Measurements from ENCODE around the gene GPR35.
A peak's percentile ranks its signal among the peaks of the same experiment; 100 is the strongest.

Gene GPR35, protein sequence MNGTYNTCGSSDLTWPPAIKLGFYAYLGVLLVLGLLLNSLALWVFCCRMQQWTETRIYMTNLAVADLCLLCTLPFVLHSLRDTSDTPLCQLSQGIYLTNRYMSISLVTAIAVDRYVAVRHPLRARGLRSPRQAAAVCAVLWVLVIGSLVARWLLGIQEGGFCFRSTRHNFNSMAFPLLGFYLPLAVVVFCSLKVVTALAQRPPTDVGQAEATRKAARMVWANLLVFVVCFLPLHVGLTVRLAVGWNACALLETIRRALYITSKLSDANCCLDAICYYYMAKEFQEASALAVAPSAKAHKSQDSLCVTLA

DNA sequence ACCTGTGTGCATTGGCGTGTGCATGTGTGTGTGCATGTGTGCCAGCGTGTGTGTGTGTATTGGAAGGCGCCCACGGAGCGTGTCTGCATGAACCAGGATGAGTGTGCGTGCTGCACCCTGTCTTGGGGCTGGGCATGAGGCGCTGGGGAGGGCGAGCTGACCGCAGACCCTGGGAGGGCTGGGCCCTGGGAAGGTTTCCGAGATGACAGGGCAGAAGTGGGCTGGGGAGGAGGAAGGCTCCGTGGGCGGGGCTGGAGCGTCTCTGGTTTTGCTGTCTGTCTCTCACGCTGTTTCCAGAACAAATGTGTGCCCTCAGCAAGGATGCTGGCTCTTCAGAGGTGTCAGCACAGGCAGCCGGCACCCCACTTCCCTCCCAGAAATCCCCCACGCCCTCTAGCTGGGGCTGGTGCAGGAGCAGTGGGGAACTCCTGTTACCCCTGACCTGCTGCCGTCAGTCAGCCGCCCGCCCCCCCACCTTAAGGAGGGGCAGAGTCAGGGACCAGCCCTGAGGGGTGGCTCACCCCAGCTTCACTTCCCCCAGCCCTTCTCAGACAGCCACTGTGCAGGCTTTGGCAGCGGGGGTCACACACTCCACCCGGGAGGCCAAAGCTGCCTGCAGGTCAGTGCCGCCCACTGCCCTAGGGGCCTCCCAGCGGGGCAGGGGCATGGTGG lies at the start of gene GPR35:
GPR35 (plus strand) TSS at position 531 of the 672 bp plus-strand sequence. CDS start 4,473 bp downstream, outside the sequence.
- no peak for DNase-seq

DNA sequence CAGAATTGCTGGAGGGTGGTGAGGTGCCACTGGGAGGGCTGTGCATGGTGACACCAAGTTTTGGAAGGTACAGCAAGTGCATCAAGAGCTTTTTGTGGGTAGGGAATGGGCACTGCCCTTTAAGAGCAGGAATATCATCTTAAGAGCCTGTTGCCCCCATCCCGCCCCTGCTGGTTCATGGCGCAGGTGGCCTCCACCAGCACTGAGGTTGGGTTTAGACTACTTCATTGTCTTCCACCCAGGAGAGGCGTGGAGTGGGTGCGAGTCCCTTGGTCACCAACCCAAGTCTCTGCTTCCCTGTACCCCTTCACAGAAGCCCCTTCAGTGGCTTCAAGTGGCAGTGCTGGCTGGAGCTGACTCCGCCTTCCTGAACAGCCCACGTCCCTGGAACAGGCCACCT lies 49.2 kb upstream of the GPR35 start:
- DNase-seq: no peak

DNA sequence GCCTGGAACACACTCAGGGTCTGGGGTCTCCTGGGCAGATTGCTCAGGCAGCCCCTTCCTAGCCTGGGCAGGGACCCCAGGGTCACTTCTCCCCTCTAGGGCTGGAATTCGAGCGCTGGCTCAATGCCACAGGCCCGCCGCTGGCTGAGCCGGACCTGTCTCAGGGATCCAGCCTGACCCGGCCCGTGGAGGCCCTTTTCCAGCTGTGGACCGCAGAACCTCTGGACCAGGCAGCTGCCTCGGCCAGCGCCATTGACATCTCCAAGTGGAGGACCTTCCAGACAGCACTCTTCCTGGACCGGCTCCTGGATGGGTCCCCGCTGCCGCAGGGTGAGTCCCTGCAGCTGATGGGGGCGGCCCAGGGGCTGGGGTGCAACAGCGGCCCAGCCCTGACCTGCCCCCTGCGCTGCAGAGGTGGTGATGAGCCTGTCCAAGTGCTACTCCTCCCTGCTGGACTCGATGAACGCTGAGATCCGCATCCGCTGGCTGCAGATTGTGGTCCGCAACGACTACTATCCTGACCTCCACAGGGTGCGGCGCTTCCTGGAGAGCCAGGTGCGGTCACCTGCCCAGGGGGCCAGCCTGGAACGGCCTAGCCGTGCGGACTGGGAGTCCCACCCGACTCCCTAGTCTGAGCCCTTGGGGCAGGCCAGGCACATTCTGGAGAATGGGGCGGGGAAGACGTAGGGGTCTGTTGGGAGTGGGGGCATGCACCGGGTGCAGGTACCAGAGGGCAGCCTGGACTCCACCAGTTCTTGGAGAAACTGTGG lies 48.7 kb upstream of the GPR35 start:
- DNase-seq: no peak

DNA sequence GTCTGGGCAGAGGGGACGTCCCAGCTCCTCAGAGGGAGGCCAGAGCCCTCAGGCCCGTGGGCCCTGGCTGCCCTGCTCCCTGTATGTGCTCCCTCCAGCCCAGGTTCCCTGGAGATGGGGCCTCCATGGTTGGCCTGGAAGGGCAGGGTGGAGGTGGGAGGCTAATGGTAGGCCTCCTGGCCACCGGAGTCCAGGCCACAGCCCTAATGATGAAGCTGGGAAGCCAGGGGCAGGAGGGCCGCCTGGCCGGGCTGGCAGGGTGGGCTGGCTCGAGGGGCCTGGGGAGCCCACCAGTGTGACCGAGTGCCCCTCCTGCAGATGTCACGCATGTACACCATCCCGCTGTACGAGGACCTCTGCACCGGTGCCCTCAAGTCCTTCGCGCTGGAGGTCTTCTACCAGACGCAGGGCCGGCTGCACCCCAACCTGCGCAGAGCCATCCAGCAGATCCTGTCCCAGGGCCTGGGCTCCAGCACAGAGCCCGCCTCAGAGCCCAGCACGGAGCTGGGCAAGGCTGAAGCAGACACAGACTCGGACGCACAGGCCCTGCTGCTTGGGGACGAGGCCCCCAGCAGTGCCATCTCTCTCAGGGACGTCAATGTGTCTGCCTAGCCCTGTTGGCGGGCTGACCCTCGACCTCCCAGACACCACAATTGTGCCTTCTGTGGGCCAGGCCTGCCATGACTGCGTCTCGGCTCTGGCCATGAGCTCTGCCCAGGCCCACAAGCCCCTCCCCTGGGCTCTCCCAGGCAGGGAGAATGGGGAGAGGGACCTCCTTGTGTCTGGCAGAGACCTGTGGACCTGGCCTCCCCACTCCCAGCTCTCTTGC lies 47.8 kb upstream of the GPR35 start:
- no peak for DNase-seq

DNA sequence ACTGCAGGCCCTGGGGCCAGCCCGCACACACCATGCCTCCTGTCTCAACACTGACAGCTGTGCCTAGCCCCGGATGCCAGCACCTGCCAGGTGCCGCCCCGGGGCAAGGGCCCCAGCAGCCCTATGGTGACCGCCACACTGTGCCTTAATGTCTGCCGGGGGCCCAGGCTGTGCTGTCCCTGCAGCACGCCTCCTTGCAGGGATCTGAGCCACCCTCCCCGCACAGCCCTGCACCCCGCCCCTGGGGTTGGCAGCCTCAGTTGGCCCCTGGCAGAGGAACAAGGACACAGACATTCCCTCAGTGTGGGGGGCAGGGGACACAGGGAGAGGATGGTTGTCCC lies 47.2 kb upstream of the GPR35 start:
- no peak for DNase-seq

DNA sequence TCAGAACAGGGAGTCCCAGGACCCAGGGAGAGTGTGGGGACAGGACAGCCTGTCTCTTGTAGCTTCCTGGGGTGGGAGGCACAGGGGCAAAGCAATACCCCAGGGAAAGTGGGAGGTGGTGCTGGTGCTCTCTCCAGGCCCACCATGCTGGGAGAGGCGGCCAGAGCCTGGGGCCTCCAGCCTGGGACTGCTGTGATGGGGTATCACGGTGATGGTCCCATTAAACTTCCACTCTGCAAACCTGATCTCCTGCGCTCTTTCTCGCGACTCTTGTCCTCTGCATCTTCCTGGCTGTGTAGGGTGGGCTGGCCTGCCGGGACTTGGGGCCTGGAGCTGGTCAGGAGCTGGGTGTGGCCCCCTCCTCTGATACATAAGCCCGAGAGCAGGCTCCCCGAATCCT lies 46.8 kb upstream of the GPR35 start:
- no peak for DNase-seq

DNA sequence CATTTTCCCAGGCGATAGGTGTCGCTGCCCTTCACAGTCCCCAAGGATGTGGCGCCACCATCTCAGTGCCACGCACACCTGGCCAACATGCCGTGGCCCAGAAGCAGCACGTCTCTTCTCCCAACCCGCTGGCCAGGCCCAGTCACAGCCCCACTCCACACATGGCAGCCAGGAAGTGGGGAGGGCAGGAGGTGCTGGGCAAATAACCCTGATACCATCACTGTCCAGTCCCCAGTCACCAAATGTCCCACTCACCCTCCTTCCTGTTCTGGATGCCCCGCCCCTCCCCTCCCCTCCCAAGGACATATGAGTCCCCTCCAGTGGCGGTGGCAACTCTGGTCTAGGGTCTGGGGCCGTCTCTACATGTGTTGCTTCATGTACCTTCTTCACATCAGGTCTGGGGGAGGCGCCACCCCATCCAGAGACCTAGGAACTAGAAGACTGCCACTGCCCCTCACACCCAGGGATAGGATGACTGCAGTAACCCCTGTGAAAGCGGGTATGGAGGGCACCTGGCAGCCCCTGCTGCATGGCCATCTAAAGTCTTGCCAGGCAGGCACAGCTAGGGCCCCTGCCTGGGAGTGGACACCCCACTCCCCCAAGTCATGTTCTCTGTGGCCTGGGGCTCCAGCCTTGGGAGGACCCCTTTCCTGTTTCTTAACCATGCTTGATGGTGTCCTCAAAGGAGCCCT lies 46.1 kb upstream of the GPR35 start:
- no peak for DNase-seq

DNA sequence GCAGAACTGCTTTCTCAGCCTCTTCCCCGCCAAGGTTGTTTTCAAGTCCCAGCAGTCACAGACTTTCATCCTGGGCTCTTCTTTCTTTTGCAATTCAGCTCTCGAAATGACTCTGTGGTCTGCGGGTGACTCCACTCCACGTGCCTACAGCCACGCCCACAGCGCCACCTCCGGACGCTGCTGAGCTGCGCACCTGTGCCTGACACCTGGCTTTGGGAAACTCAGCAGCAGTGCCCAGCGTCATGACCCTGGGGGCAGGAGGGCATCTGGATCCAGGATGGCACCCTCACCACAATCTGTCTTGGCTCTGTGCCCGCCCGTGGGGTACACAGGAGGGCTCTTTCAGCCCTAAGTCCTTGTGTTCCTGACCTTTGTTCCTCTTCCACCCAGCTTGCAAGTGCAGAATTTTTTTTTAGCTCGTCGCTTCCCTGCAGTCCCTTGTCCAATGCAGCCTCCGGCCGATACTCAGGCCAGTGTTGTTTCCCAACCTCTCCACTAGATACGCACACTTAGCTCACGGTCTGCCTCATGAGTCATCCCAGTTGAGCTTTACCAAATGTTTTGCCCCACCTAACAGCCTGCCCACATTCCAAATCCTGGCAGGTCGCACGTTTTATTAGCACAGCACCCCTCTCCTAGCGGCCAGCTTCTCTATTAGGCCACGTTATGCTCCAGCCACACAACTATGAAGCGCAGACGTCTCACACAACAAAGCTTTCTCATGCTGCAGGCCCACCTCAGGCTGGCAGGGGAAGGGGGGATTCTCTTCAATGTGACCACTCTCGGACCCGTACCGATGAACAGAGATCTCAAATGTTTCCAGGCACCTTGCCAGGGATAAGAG lies 45.3 kb upstream of the GPR35 start:
- peak; percentile 5 for DNase-seq

DNA sequence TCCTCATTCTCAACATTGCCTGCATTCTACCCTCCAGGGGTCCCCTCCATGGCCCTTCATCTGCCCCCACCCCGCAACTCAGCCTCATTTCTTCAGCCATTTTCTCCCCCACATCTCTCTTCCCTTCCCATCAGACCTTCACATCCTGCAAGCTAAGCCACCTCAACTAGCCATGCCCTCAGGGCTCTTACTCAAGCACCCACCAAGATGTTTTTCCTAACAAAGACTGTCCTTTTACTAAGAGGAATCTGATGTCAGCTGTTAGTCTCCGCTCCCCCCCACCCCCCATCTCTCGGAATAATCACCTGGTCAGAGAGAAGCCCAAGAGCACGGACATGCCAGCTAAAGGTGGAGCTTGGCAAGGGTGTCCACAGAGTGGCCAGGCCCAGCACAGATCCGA lies 43.5 kb upstream of the GPR35 start:
- DNase-seq: no peak

DNA sequence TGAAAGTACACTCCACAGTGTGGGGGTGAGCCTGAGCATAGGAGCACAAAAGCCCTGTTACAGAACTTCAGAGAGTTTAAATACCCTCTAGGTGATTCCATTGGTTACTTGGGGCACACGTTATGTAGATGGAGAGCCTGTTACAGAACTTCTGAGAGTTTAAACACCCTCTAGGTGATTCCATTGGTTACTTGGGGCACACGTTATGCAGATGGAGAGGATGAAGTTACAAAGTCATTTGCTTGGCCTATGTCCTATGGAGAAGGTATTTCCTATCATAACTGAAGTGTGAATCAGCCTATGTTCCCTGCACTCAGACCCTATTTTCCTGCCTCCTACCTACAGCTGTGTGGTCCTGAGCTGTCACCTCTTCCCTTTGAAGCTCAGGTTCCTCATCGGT lies 42.5 kb upstream of the GPR35 start:
- DNase-seq: no peak

DNA sequence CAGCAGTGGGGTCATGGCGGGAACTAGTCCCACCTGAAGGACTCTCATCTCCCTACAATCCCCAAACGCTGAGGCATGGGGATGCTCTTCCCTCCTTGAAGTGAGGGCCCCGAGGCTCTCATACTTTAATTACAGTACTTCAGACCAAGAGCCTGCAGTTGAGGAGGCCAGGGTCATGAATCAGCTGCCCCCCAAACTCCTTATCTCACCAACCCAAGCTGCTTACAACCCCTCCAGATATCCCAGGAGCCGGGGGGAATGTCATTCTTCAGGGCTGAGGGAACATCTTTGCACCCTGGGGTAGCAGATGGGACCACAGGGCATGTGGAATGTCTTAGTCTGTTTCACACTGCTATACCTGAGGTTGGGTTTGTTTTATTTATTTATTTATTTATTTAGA lies 41.5 kb upstream of the GPR35 start:
- no peak for DNase-seq

DNA sequence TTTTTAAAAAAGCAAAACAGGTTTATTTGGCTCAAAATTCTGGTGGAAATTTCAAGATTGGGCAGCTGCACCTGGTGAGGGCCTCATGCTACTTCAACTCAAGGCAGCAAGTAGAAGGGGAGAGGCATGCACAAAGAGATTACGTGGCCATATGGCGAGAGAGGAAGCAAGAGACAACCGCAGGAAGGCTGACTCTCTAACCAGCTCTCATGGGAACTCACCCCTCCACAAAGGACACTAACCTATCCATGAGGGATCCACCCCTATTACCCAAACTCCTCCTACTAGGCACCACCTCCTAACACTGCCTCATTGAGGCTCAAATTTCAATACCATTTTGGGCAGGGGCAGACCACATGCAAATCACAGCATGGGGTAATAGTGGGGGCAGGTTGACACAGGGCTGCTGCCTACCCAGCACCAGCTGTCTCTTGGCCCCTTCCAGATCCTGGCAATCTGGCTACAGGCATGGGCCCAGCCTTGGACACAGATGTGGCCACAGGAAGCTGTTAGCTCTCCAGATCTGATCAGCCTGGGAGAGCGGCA lies 40.7 kb upstream of the GPR35 start:
- DNase-seq: no peak

DNA sequence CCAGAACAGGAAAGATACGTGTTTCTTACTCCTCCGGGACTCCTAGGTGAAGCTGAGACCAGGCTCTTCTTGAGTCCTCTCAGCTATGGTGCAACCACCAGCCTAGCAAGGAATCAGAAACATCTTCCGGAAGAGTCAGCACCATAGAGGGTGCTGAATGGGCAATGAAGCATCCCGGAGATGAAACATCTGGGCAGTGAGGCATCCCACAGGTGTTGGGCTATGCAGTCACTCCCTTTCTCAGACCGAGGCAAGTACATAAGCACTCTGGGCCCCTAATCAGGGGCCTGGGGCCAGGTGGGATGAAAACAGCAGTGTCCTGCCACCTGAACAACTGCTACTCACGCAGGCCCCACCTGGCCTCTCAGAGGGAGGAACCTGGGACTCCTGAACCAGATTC lies 40.2 kb upstream of the GPR35 start:
- no peak for DNase-seq

DNA sequence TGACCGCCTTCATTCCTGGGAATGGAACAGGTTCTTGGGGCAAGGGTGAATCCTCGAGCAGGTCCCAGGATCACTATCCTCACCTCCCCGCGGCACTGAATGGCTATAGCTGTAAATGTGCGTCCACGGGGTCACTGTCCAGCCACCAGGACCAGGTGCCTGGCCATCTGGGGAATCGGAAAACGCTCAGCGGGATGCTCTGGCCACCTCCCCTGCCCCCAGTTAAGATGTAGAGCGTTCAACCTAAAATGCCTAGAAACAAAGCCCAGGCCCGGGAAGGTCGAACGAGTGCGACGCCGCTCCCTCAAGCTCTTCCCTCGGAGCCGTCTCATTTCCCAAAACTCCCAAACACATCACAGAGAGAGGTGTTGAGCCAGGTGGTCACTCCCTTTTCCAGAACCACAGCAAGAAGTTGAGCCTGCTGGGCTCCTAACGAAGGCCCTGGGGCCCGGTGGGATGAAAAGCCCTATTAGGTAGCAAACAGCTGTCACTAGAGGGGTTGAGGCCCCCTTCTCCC lies 39.5 kb upstream of the GPR35 start:
- no peak for DNase-seq

DNA sequence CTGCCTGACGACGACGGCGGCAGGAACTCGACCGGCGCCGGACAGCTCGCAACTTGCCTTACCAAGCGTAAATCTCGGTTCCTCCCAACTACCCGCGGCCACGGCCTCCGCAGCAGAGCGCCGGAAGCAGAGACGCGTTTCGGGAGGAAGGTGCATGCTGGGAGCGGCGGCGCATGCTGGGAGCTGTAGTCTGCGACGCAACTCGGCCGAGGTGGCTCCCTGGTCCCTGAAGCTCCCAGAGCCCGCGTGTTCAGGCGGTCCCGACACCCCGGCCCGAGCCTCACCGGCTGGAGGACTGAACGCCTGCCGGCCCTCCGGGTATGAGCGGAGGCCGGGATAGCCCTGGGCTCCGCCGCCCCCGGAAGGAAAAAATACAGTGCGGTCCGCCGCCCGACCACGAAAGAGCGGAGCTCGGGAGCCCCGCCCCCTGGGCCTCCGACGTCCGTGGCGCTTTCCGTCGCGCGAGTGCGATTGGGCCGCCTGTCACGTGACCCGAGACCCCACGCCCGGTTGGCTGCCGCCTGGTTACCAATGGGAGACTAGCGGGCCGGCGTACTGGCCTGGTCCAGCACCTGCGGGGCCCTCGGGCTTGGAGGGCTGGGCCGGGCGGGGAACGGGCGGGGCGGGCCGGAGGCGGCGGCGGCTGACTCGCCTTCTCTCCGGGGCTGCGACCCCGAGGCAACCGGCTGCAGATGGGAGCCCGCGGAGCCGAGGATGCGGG lies 38.9 kb upstream of the GPR35 start, which contains the start of gene CAPN10:
CAPN10 (plus strand) TSS at position 537 of the 721 bp plus-strand sequence; CDS start at position 715, 178 bp downstream.
- DNase-seq: peak; percentile 80

DNA sequence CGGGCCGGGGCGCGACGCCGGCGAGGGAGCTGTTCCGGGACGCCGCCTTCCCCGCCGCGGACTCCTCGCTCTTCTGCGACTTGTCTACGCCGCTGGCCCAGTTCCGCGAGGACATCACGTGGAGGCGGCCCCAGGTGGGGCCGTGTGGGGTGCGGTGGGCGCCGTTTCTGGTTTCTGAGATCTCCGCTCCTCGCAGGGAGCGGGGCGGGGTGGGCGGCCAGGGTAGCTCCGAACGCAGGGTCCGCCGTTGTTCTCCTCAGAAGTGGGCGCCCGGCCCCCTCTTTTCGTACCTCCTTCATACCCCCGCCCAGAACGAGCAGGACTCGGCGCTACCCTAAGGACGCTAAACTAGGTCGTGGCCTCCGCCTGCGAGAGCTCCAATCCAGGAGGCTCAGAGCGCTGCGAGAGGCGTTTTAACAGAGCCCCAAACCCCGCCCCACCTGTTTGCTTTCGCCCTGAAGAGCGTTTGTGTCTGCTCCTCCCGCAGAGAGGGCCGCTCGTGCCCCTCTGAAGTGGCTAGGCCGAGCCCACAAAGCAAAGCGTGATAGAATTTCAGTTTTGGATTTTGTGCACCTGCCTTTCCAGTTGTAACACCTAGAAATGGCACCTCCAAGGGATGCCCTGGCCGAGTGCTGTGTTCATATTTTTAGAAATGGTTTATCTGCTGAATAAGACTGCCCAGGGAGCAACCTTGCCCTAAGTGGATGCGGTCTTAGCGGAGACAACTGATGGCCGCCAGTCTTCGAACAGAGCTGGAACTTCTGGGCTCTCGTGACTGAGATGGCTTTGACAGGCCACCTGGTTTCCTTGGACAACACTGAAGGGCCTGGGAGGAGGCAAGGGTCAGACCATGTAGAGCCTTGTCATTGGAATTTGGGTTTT lies 38.1 kb upstream of the GPR35 start:
- peak; percentile 27 for DNase-seq

DNA sequence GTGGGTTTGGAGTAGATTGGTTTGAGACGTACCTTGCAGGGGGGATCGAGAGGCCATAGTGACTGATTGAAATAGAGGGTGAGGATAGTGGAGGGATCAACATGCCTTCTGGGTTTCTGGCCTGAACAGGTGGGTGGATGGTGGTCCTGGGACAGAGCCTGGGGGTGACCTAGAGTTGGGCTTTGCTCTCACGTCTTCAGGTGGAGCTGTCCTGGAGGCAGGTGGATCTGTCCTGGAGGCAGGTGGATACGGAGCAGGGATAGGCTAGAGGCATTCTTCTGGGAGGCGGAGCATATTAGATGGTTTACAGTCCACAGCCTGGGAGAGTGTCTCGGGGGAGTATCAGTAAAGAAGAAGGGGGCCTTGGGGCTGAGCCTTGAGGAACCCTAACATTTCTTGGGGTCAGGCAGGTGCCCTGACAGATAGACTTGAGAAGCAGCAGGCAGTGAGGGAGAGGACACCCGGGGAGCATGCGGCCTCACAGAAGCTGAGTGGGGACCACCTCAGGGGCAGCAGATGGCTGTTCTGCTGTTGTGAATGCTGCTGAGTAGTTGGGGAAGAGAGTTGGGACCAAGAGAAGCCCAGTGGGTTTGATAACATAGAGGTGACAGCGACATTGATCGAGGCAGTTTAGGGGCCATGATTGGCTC lies 37.1 kb upstream of the GPR35 start:
- DNase-seq: no peak

DNA sequence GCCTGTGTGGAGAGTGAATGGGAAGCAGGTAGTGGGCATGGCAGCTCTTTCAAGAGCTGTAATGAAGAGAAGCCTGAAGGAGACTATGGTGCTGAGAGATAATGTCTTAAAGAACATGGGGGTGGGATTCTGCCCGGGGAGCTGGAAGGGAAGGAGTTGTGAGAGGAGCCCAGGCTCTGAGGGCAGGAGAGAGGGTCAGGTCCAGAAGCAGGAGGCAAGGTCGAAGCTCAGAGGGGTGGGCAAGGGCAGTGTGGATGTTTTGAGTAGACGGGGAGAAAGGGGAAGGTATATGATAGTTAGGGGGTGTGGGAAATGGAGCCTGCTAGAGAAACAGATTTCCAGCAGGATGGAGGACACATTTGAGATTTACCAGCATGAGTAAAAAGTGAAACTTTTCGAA lies 36.6 kb upstream of the GPR35 start:
- DNase-seq: no peak

DNA sequence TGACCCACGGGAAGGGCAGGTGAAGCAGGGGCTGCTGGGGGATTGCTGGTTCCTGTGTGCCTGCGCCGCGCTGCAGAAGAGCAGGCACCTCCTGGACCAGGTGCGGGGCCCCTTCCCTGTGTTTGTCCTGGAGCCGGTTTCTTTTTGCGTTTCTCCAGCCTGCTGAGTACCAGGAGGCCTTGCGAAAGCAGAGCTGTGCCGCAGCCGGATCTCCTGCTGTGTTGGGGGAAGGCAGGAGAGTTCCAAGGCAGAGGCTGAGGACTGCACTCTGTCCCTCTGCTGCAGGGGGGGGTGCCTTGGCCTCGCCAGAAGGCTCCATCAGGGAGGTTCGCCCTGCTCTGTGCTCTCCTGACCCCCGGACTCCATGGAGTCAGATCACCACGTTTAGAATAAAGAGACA lies 35.9 kb upstream of the GPR35 start:
- DNase-seq: no peak

Measured in DMS153 (cell line).